KMS-11 (cell line): ENCODE data around the gene MAP3K7.
A peak's percentile ranks its signal among the peaks of the same experiment; 100 is the strongest.

ENCODE experiments used
- H2AFZ ChIP-seq: fragments of 200-600 bp; sonication (generic); 2 replicates; pipeline ENCODE4 v1.6.1; 2016; ENCODE audit warnings: antibody characterized with exemption, mixed run types, low read depth
- H3K27ac ChIP-seq: fragments of 200-600 bp; sonication (generic); 2 replicates; pipeline ENCODE4 v1.6.1; 2016; ENCODE audit warnings: mild to moderate bottlenecking, mixed run types
- H3K27me3 ChIP-seq: fragments of 200-600 bp; sonication (generic); 2 replicates; pipeline ENCODE4 v1.6.1; 2017; ENCODE audit warnings: mild to moderate bottlenecking, low read depth, mixed run types, moderate library complexity; ENCODE audit not compliant: insufficient read depth
- H3K36me3 ChIP-seq: fragments of 200-600 bp; sonication (generic); 2 replicates; pipeline ENCODE4 v1.6.1; 2017; ENCODE audit warnings: mild to moderate bottlenecking, mixed run types; ENCODE audit not compliant: insufficient read depth
- H3K4me1 ChIP-seq: fragments of 200-600 bp; sonication (generic); 2 replicates; pipeline ENCODE4 v1.6.1; 2016; ENCODE audit warnings: mild to moderate bottlenecking, low read depth, mixed run types; ENCODE audit not compliant: poor library complexity, severe bottlenecking
- H3K4me2 ChIP-seq: fragments of 200-600 bp; sonication (generic); 2 replicates; pipeline ENCODE4 v1.7.0; 2016; ENCODE audit warnings: mild to moderate bottlenecking, mixed run types
- H3K4me3 ChIP-seq: fragments of 200-600 bp; sonication (generic); IDR thresholded peaks from 2 replicates; pipeline ENCODE4 v1.6.1; 2017; ENCODE audit warnings: low read depth, low read length, mixed read lengths; ENCODE audit not compliant: insufficient read depth
- H3K79me2 ChIP-seq: fragments of 200-600 bp; sonication (generic); 2 replicates; pipeline ENCODE4 v1.6.1; 2016; ENCODE audit warnings: low read depth, mixed run types; ENCODE audit not compliant: insufficient read depth
- H3K9ac ChIP-seq: fragments of 200-600 bp; sonication (generic); 2 replicates; pipeline ENCODE4 v1.6.1; 2016; ENCODE audit warnings: mild to moderate bottlenecking, mixed run types
- H4K20me1 ChIP-seq: fragments of 200-600 bp; sonication (generic); 2 replicates; pipeline ENCODE4 v1.6.1; 2016; ENCODE audit warnings: mild to moderate bottlenecking, mixed run types; ENCODE audit not compliant: insufficient read depth
- CTCF ChIP-seq: fragments of 200-600 bp; sonication (generic); conservative IDR thresholded peaks from 2 replicates; pipeline ENCODE4 v1.6.1; 2017; ENCODE audit warnings: low read depth, mild to moderate bottlenecking, antibody characterized with exemption, low read length, moderate library complexity, mixed read lengths

Gene MAP3K7

DNA sequence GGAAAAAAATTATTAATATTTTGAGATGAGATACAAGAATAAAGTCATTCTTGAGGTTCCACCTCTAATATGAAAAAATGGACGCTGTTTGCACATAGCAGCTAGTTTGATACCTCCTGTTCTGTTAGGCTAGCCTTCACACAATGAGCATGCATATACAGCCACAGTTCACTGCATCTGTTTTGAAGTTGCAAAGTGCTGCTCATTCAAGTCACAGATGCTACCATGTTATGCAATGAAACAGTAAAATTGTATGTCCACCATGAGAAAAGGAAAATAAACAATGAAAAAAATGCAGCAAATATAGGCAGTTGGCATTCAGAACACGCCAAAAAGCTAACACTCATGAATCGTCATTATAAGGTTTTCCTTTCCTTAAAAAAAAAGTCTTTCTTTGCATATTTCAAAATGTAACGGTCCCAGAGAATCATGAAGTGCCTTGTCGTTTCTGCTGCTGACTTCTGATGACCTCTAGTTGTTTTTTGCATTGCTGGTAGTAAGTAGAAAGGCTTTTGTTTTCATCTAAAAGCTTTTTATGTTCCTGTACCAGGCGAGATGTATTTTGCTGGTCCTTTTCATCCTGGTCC is 70.7 kb downstream of the MAP3K7 start:
- no peaks in the 10 kb centered on the region for H3K79me2 ChIP-seq
- H3K4me3 ChIP-seq: no peak overlapping the region
- no peaks in the 10 kb centered on the region for H3K36me3 ChIP-seq
- H3K27me3 ChIP-seq: no peaks in the 10 kb centered on the region
- H2AFZ ChIP-seq: no peak overlapping the region
- no peak for TF ChIP-seq CTCF
- no peaks in the 10 kb centered on the region for H3K4me1 ChIP-seq
- no peak overlapping the region for H3K4me2 ChIP-seq
- no peak overlapping the region for H3K9ac ChIP-seq
- H4K20me1 ChIP-seq: no peaks in the 10 kb centered on the region
- H3K27ac ChIP-seq: no peak overlapping the region

DNA sequence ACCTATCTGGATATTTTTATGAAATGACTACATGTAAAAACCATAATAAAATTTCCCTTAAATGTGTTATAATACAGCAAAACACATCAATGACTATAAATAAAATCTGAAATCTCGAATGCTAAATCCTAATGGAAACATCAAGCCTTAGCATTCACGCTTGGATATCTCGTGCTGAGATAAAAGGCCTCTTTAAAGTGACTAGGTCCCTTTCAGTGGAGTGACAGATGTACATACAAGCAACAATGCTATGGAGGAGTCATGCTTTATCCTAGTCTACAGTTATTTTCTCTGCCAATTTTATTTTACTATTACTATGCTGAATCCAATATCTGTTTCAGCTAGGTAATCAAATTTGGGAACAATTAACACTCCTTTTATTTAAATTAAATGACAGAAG is 72.4 kb downstream of the MAP3K7 start:
- no peak for TF ChIP-seq CTCF
- no peak overlapping the region for H3K4me3 ChIP-seq
- H3K79me2 ChIP-seq: no peaks in the 10 kb centered on the region
- H3K9ac ChIP-seq: no peak overlapping the region
- no peaks in the 10 kb centered on the region for H3K4me1 ChIP-seq
- no peaks in the 10 kb centered on the region for H3K27me3 ChIP-seq
- no peak overlapping the region for H3K27ac ChIP-seq
- no peak overlapping the region for H2AFZ ChIP-seq
- no peaks in the 10 kb centered on the region for H4K20me1 ChIP-seq
- no peaks in the 10 kb centered on the region for H3K36me3 ChIP-seq
- H3K4me2 ChIP-seq: no peak overlapping the region

- TF ChIP-seq CTCF: no peak
- Histone ChIP-seq H4K20me1 (no peaks in the 10 kb centered on the region), H3K4me1 (no peaks in the 10 kb centered on the region)
Observed at GRCh38 chr6:90508753-90509152, 78.1 kb downstream of the MAP3K7 start.

GRCh38 chr6:90502866-90503407 is 83.9 kb downstream of the MAP3K7 start:
- H3K79me2 ChIP-seq: no peaks in the 10 kb centered on the region
- no peak overlapping the region for H3K9ac ChIP-seq
- no peak for TF ChIP-seq CTCF
- H3K4me2 ChIP-seq: peak overlapping the region; percentile 25; the same call in 1 of the 2 replicates
- H4K20me1 ChIP-seq: no peaks in the 10 kb centered on the region
- peaks cover 14% of the 10 kb centered on the region for H3K4me1 ChIP-seq
- no peak overlapping the region for H2AFZ ChIP-seq
- no peaks in the 10 kb centered on the region for H3K27me3 ChIP-seq
- H3K36me3 ChIP-seq: no peaks in the 10 kb centered on the region
- H3K4me3 ChIP-seq: no peak overlapping the region
- H3K27ac ChIP-seq: peak overlapping the region; percentile 29; the same call in 1 of the 2 replicates

More at GRCh38 chr6:90508753-90509152, 78.1 kb downstream of the MAP3K7 start:
- no peak overlapping the region for H3K4me2 ChIP-seq
- H3K4me3 ChIP-seq: no peak overlapping the region
- no peak overlapping the region for H2AFZ ChIP-seq
- no peaks in the 10 kb centered on the region for H3K36me3 ChIP-seq
- no peaks in the 10 kb centered on the region for H3K79me2 ChIP-seq
- H3K27ac ChIP-seq: no peak overlapping the region
- no peak overlapping the region for H3K9ac ChIP-seq
- H3K27me3 ChIP-seq: no peaks in the 10 kb centered on the region
